MM.1S (cell line): Measurements from ENCODE around the gene GRB7.

Source experiments
- EZH2phosphoT487 ChIP-seq: fragments of 300-600 bp; sonication (generic); IDR thresholded peaks from 2 replicates; pipeline ENCODE4 v1.6.1; 2018; ENCODE audit warnings: antibody characterized with exemption, low read length
- TF ChIP-seq, protein P1 (sequence below): fragments of 300-600 bp; sonication (generic); IDR thresholded peaks from 2 replicates; pipeline ENCODE4 v1.5.1; 2016; ENCODE audit warnings: antibody characterized with exemption, low read length, mixed read lengths

GRCh38 chr17:39700148-39700987, 37.4 kb upstream of the GRB7 start:
- TF ChIP-seq EZH2phosphoT487: no peak
- TF ChIP-seq, protein P1, sequence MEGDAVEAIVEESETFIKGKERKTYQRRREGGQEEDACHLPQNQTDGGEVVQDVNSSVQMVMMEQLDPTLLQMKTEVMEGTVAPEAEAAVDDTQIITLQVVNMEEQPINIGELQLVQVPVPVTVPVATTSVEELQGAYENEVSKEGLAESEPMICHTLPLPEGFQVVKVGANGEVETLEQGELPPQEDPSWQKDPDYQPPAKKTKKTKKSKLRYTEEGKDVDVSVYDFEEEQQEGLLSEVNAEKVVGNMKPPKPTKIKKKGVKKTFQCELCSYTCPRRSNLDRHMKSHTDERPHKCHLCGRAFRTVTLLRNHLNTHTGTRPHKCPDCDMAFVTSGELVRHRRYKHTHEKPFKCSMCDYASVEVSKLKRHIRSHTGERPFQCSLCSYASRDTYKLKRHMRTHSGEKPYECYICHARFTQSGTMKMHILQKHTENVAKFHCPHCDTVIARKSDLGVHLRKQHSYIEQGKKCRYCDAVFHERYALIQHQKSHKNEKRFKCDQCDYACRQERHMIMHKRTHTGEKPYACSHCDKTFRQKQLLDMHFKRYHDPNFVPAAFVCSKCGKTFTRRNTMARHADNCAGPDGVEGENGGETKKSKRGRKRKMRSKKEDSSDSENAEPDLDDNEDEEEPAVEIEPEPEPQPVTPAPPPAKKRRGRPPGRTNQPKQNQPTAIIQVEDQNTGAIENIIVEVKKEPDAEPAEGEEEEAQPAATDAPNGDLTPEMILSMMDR: no peak
